Measurements from ENCODE around the gene HES2. TPM values are rescaled to one million over a fixed set of nuclear protein-coding genes. Genes with fewer than 3 reads are reported as not detected.
"Not testable (repeated sequence)": the region's sequence is repeated elsewhere in the genome, so short reads cannot be mapped to it uniquely, and the experiment has no call there.

Gene HES2
- total RNA-seq, 2 donors from 2014 or later = 29.4 to 34.0 TPM

GRCh38 chr1:6373961-6374720, 45.6 kb downstream of the HES2 start:
- DNase-seq = no peak
- peak; percentile 86 for ATAC-seq
- intact Hi-C loops (cut with DNase I, micrococcal nuclease) = no loop called here

DNA sequence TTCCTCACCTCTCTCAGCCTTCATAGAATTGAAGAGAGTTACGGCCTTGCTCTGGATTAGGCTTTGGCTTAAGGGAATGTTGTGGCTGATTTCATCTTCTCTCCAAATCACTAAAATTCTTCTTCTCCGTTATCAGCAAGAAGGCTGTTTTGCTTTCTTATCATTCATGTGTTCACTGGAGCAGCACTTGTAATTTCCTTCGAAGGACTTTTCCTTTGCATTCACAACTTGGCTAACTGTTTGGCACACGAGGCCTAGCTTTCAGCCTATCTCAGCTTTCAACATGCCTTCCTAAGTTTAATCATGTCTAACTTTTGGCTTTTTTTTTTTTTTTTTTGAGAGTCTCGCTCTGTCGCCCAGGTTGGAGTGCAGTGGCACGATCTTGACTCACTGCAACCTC, 47.5 kb downstream of the HES2 start:
- intact Hi-C loops (cut with DNase I, micrococcal nuclease); ATAC-seq; DNase-seq: not testable (repeated sequence)

DNA sequence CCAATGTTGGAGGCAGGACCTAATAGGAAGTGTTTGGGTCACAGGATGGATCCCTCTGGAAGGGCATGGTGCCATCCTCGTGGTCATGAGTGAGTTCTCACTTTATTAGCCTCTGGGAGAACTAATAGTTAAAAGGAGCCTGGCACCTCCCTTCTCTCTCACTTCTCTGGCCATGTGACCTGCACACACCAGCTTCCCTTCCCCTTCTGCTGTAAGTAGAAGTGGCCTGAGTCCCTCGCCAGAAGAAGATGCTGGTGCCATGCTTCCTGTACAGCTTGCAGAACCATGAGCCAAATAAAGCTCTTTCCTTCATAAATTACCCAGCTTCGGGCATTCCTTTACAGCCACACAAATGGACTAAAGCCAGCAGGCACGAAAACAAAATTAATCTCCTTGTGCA, 49.7 kb downstream of the HES2 start:
- ATAC-seq (no peak), DNase-seq (no peak)
- intact Hi-C loops (cut with DNase I, micrococcal nuclease) = no loop called here

- intact Hi-C loops (cut with DNase I, micrococcal nuclease) = no loop called here
- no peak for DNase-seq
- no peak for ATAC-seq
These were observed 52.2 kb downstream of the HES2 start for GRCh38 chr1:6367381-6368012.

- DNase-seq (no peak), ATAC-seq (no peak)
- intact Hi-C loops (cut with DNase I, micrococcal nuclease) = no loop called here
These were observed 54.7 kb downstream of the HES2 start for GRCh38 chr1:6365047-6365446.

DNA sequence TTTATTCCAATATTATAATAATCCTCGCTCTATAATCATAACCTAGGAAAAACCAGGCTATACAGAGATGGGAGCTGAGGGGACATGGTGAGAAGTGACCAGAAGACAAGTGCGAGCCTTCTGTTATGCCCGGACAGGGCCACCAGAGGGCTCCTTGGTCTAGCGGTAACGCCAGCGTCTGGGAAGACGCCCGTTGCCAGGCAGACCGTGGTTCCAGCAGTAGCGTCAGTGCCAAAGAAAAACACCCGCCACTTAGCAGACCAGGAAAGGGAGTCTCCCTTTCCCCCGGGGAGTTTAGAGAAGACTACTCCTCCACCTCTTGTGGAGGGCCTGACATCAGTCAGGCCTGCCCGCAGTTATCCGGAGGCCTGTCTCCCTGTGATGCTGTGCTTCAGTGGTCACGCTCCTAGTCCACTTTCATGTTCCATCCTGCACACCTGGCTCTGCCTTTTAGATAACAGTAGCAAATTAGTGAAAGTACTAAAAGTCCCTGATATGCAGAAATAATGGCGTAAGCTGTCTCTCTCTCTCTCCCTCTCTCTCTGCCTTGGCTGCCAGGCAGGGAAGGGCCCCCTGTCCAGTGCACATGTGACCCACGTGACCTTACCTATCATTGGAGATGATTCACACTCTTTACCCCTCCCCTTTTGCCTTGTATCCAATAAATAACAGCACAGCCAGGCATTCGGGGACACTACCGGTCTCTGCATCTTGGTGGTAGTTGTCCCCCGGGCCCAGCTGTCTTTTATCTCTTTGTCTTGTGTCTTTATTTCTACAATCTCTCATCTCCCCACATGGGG, 56.4 kb downstream of the HES2 start:
- intact Hi-C loops (cut with DNase I, micrococcal nuclease) = loop anchor here in 1 of 2 donors (5.0 kb wide), 1 partner anchor 39 kb away; no protein-coding TSS in a partner anchor
- DNase-seq = peak; percentile 75 to 77

More for the DNA sequence above, 56.4 kb downstream of the HES2 start:
- peak; percentile 30 for ATAC-seq

Small RNA genes lying within 50 kb of the gene (microRNA-seq; reads per million reads assigned to microRNA genes)
- 0 reads per million in 2 donors for gene MIR4252

Other genes starting within 250 kb of the HES2 start
- gene CHD5, start 239.6 kb downstream of the HES2 start, total RNA-seq = under 1 TPM; 0.18 to 0.20 TPM
- gene RPL22, start 220.3 kb downstream of the HES2 start, total RNA-seq = 100 to 1,000 TPM; 297 to 352 TPM
- gene RNF207, start 213.8 kb downstream of the HES2 start, total RNA-seq = 10 to 100 TPM; 40.8 to 65.3 TPM
- 10 to 100 TPM; 59.6 to 69.7 TPM for gene ICMT, start 184.0 kb downstream of the HES2 start, total RNA-seq
- gene HES3, start 175.7 kb downstream of the HES2 start, total RNA-seq = not detected
- 10 to 100 TPM; 27.0 to 60.6 TPM for gene GPR153, start 158.8 kb downstream of the HES2 start, total RNA-seq
- gene ACOT7, start 26.2 kb downstream of the HES2 start, total RNA-seq = 10 to 100 TPM; 50.4 to 58.0 TPM
- 100 to 1,000 TPM; 100 to 152 TPM for gene ESPN, start 4.9 kb upstream of the HES2 start, total RNA-seq
- gene TNFRSF25, start 46.3 kb upstream of the HES2 start, total RNA-seq = 10 to 100 TPM; 21.7 to 71.9 TPM
- 10 to 100 TPM; 14.1 to 22.3 TPM for gene PLEKHG5, start 71.7 kb upstream of the HES2 start, total RNA-seq
- 10 to 100 TPM; 18.3 to 18.5 TPM for gene NOL9, start 134.6 kb upstream of the HES2 start, total RNA-seq
- under 1 TPM in 1 of 2 donors, not detected in 1; 0.14 TPM for gene TAS1R1, start 135.4 kb upstream of the HES2 start, total RNA-seq
- gene ZBTB48, start 160.1 kb upstream of the HES2 start, total RNA-seq = 10 to 100 TPM; 32.4 to 43.2 TPM
- 10 to 100 TPM in 1 of 2 donors, 1 to 10 TPM in 1; 8.0 to 14.0 TPM for gene KLHL21, start 182.9 kb upstream of the HES2 start, total RNA-seq
- gene PHF13, start 193.8 kb upstream of the HES2 start, total RNA-seq = 10 to 100 TPM in 1 of 2 donors, 1 to 10 TPM in 1; 6.7 to 11.2 TPM
- 10 to 100 TPM in 1 of 2 donors, 1 to 10 TPM in 1; 7.0 to 10.9 TPM for gene THAP3, start 204.9 kb upstream of the HES2 start, total RNA-seq